HG02970 (cell line): Measurements from ENCODE around the gene OR4X1.
"Not testable (repeated sequence)": the region's sequence is repeated elsewhere in the genome, so short reads cannot be mapped to it uniquely, and the experiment has no call there.

Experiments used
- ATAC-seq: cut with Tn5 transposase; IDR thresholded peaks from one replicate; pipeline ENCODE4 v1.9.1; 2021; ENCODE audit warnings: mild to moderate bottlenecking, moderate library complexity, moderate number of reproducible peaks; ENCODE audit not compliant: unreplicated experiment, low FRiP score

The OR4X1 gene

GRCh38 chr11:48263423-48263911 lies at the start of gene OR4X1:
TSS of gene OR4X1 (plus strand) at chr11:48263861. CDS start at chr11:48263861, 0 bp downstream.
- no peak for ATAC-seq

GRCh38 chr11:48216510-48216909 lies 47.2 kb upstream of the OR4X1 start, which contains the start of gene OR4B1:
TSS of gene OR4B1 (plus strand) at chr11:48216810. CDS start at chr11:48216810, 0 bp downstream.
- ATAC-seq: no peak

GRCh38 chr11:48228761-48229160 lies 34.9 kb upstream of the OR4X1 start:
- ATAC-seq: no peak

GRCh38 chr11:48230057-48230456 lies 33.6 kb upstream of the OR4X1 start:
- ATAC-seq: not testable (repeated sequence)

GRCh38 chr11:48237727-48238126 lies 25.9 kb upstream of the OR4X1 start:
- no peak for ATAC-seq

GRCh38 chr11:48242501-48242900 lies 21.2 kb upstream of the OR4X1 start:
- ATAC-seq: no peak

GRCh38 chr11:48244804-48245203 lies 18.9 kb upstream of the OR4X1 start, which contains the start of gene OR4X2:
TSS of gene OR4X2 (plus strand) at chr11:48245104. CDS start at chr11:48245104, 0 bp downstream.
- ATAC-seq: no peak

- ATAC-seq: no peak
Measured at GRCh38 chr11:48248902-48249301, 14.8 kb upstream of the OR4X1 start.

GRCh38 chr11:48261600-48261999 lies 2.1 kb upstream of the OR4X1 start:
- no peak for ATAC-seq

- ATAC-seq: no peak
Measured at GRCh38 chr11:48270621-48271020, 7.0 kb downstream of the OR4X1 start.

- ATAC-seq: no peak
Measured at GRCh38 chr11:48272606-48273005, 8.9 kb downstream of the OR4X1 start.

GRCh38 chr11:48305923-48306322 lies 42.3 kb downstream of the OR4X1 start, which contains the start of gene OR4S1:
TSS of gene OR4S1 (plus strand) at chr11:48306223. CDS start at chr11:48306223, 0 bp downstream.
- ATAC-seq: no peak

GRCh38 chr11:48307760-48308386 lies 44.2 kb downstream of the OR4X1 start:
- ATAC-seq: peak; percentile 84

- not testable (repeated sequence) for ATAC-seq
Measured at GRCh38 chr11:48313590-48313989, 49.9 kb downstream of the OR4X1 start.
